AG10803 (cell line): Measurements from ENCODE around the gene VOPP1.

Experiments used
- DNase-seq: peaks from one replicate; pipeline ENCODE4 v3.0.0; 2010; ENCODE audit warnings: low read depth
- H3K4me3 ChIP-seq: 2 replicates; pipeline ENCODE4 v1.5.1; 2011; ENCODE audit warnings: mild to moderate bottlenecking, low read length, control low read depth
- TF ChIP-seq, protein P1 (sequence below): conservative IDR thresholded peaks from 2 replicates; pipeline ENCODE4 v1.5.1; 2011; ENCODE audit warnings: mild to moderate bottlenecking, low read length, control low read depth, inconsistent platforms

The VOPP1 gene

GRCh38 chr7:55449205-55449991 lies 122.9 kb downstream of the VOPP1 start:
- DNase-seq = no peak
- no peak overlapping the region for H3K4me3 ChIP-seq
- TF ChIP-seq, protein P1, sequence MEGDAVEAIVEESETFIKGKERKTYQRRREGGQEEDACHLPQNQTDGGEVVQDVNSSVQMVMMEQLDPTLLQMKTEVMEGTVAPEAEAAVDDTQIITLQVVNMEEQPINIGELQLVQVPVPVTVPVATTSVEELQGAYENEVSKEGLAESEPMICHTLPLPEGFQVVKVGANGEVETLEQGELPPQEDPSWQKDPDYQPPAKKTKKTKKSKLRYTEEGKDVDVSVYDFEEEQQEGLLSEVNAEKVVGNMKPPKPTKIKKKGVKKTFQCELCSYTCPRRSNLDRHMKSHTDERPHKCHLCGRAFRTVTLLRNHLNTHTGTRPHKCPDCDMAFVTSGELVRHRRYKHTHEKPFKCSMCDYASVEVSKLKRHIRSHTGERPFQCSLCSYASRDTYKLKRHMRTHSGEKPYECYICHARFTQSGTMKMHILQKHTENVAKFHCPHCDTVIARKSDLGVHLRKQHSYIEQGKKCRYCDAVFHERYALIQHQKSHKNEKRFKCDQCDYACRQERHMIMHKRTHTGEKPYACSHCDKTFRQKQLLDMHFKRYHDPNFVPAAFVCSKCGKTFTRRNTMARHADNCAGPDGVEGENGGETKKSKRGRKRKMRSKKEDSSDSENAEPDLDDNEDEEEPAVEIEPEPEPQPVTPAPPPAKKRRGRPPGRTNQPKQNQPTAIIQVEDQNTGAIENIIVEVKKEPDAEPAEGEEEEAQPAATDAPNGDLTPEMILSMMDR = no peak

DNA sequence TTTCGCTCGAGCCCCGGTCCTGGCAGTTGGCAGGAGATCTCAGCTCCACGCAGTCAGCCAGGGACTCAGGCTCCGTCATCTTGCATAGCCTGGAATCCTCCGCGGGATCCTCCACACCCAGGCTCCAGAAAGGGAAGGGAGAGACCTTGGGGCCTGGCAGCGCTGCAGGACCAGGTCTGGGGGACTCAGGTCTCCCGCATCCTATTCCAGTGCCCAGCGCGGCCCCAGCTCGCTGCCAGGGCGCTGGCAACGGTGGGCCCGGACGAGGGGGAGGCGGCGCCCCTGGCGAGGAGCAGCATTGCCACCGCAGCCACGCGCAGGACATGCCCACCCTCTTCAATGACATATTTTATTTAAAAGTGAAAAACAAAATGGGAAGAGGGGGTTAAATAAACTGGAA lies 123.8 kb downstream of the VOPP1 start:
- H3K4me3 ChIP-seq = no peak overlapping the region
- TF ChIP-seq, protein P1 = no peak
- DNase-seq = no peak

DNA sequence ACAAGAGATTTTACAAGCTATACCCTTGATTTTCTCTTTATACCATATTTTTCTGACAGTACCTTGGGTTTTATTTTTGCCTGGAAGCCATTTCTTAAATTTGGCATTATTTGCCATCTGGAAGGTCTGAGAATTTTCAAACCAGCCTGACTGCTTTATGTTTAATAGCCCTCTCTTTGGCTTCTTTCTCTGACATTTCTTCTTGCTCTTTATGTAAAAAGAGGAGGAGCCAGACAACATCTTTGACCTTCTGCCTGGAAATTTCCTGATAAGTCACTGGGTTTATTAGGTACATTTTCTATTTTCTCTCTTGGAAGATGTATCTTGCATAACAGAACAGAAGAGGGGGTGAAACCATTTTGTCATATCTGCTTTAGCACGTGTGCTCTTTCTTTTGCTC lies 127.5 kb downstream of the VOPP1 start:
- no peak overlapping the region for H3K4me3 ChIP-seq
- DNase-seq = no peak
- TF ChIP-seq, protein P1 = no peak

DNA sequence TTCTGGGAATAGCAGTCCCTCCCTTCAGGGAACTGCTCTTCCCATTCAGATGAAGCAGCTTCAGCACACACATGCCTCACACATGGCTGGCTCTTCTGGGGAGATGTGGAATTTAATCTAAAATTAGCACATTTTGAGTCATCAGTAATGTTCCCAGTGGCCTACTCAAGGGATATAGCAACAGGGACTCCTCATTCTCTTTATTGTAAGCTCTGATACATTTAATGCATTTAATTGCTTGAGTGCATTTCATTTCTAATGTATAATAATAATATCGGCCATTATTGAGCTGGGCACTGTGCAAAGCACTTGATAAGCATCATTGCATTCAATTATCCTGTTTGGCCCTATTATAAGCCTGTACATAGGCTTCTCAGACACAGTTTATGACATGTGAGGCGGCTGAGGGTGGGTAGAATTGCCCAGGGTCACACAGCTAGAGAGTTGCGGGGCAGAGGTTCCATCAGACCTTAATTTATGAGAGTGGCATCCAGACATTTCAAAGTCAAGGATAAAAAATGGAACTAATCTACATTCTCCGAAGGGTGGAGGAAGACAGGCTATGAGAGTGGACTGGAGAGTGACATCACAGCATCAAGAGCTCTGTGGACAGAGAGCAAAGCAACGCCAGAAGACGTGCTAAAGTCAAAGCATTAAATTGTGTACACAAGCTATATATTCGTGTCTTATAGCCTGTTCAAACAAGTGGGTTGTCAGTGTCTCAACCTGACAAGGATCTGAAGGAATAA lies 130.4 kb downstream of the VOPP1 start:
- TF ChIP-seq, protein P1 = no peak
- no peak overlapping the region for H3K4me3 ChIP-seq
- peak; percentile 88 for DNase-seq

DNA sequence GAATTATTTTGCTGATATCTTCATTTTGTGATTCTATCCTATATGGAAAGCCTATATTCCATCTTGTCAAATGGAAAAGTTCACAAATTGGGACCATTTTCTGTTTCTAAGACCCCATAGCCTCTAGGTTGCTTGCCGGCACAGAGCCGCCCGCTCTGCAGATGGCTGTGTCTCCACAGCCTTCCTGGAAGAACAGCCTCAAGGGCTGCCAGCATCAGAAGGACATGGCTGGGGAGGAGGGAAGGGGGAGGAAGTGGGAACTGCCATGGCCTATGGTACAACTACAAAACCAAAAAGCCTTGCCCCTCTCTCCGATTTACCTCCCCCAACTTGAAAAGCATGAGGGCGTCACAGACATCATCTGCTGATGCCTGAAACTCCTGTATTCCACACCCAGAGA lies 131.3 kb downstream of the VOPP1 start:
- DNase-seq = no peak
- no peak overlapping the region for H3K4me3 ChIP-seq
- TF ChIP-seq, protein P1 = no peak

DNA sequence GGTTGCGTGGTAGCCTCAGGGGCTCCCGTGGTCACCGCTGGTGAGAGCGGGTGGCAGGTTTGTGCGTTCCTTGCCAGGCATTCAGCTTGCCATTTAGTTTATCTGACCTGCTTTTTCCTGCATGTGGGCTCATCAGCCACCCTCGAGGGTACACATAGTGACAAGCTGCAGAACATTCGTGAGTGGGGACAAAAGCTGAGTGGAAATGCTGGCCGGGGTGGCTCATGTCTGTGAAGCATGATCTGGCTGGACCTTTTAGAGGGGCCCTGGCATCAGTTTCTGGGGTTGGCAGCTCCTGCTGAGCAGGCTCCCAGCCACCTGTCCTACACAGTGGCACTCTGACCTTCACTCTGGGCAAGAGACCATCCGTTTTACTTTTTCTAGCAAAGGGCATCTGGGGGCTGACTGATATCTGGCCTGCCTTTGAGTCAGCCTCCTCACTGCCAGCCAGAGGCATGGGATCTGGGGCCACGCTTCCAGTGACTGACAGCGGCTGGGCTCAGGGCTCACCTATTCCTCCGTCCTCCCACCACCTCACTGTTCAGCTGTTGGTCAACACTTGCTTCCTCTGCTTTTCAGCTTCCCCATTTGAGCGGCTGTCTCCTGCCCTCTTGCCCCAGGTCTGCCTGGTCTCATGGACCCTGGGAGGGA lies 132.1 kb downstream of the VOPP1 start:
- no peak for DNase-seq
- TF ChIP-seq, protein P1 = no peak
- no peak overlapping the region for H3K4me3 ChIP-seq

DNA sequence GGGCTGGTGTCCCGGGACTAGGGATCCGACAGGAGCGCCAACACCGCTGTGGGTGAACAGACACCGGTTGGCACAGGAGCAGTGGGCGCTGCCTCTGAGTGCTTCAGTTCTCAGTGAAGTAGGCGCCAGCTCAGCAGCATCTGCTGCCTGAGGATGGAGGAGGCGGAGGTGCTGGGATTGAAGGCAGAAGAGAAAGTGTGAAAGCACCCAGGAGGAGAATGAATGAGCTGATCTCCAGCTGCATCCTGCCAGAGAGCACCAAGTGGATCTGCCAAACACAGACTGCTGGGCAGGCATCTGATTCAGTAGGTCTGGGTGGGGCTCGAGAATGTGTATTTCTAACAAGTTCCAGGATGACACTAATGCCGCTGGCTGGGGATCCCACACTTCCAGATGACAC lies 132.7 kb downstream of the VOPP1 start:
- DNase-seq = peak; percentile 60
- TF ChIP-seq, protein P1 = no peak
- no peak overlapping the region for H3K4me3 ChIP-seq
